Mesodermal cell (in vitro differentiated cells): ENCODE data around the gene AP3D1.

Experiments
- H3K27ac ChIP-seq: 2 replicates; pipeline ENCODE4 v1.7.0; 2013; ENCODE audit warnings: mild to moderate bottlenecking, low read depth, low read length, moderate library complexity; ENCODE audit not compliant: severe bottlenecking
- H3K36me3 ChIP-seq: 2 replicates; pipeline ENCODE4 v1.7.1; 2013; ENCODE audit warnings: mild to moderate bottlenecking, low read length, moderate library complexity; ENCODE audit not compliant: control insufficient read depth, insufficient read depth
- H3K4me1 ChIP-seq: one replicate; pipeline ENCODE4 v1.7.1; 2013; ENCODE audit warnings: mild to moderate bottlenecking, low read length; ENCODE audit not compliant: insufficient read depth, control insufficient read depth, poor library complexity, severe bottlenecking
- H3K4me3 ChIP-seq: 2 replicates; pipeline ENCODE4 v1.7.0; 2013; ENCODE audit warnings: low read length, control low read depth, mild to moderate bottlenecking; ENCODE audit not compliant: insufficient read depth, poor library complexity, severe bottlenecking; ENCODE audit errors: extremely low read depth
- H3K9me3 ChIP-seq: 2 replicates; pipeline ENCODE4 v1.7.1; 2013; ENCODE audit warnings: mild to moderate bottlenecking, low read length, moderate library complexity; ENCODE audit not compliant: control insufficient read depth
- WGBS, 2 experiments: methylation state at CpG; one replicate each; pipeline ENCODE4 v1.1.5; 2013; ENCODE audit warnings: missing lambda C conversion rate in 2 of 2; ENCODE audit not compliant: insufficient coverage in 2 of 2; 5-methylcytosine and 5-hydroxymethylcytosine counted together

Gene AP3D1

DNA sequence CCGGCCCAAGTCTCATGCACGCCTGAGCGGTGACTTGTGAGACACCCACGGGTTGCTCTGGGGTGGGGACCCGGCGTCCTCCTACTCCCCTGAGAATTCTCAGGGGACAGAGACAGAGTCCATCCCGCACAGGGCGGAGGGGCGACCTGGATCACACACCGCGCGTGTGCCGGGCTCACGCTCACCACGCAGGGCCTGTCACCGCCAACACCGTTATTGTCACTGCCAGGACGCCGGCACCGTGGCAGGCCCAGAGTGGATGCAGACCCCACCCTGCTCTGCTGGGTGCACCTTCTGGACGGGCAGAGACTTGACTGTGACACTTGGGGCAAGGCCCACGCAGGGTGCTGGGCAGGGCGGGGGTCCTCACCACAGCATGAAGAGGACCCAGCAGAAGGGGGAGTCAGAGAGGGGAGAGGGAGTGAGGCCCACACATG, 71.5 kb downstream of the AP3D1 start:
- peaks cover 78% of the 10 kb centered on the region for H3K36me3 ChIP-seq
- WGBS, 2 experiments: 91 to 94% methylated on average over 22 of the region's 23 CpGs

DNA sequence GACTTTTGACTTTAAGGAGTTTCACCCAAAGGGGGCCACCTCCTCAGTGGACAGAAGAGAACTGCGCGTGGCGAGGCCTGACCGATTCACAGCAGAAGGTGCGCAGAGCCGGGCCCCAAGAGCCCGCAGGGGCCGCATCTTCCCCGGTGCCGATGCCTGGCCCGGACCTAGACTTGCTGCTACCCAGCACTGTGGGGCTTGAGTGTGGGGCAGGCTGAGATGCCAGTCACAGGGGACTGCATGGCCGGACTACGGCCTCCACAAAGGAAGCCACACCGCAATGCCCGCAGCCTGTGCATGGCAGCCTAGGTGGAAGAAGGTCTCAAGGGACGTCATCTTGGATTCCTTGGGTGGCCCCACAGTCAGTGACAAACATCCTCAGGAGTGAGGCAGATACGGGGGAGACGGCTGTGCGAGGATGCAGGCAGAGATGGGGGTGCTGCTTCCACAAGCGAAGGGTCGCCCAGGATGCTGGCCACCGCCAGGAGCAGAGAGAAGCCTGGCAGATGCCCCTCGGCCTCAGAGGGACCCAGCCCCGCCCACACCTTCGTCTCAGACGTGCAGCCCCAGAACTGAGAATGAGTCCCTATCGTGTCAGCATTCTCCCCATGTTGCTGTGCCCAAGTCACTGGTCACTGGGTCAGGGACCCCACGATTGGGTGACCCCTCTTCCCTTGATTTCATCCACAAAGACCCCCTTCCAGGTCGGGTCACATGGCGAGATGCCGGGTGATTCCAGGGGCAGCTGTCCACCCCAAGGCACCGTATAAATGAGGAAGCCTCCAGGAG, 72.1 kb downstream of the AP3D1 start:
- H3K4me1 ChIP-seq: no peaks in the 10 kb centered on the region
- H3K4me3 ChIP-seq: no peak overlapping the region
- WGBS, 2 experiments: 95 to 97% methylated on average over 32 of the region's 32 CpGs
- H3K9me3 ChIP-seq: no peaks in the 10 kb centered on the region
- peaks cover 77% of the 10 kb centered on the region for H3K36me3 ChIP-seq
- no peak overlapping the region for H3K27ac ChIP-seq

More for the DNA sequence above, 71.5 kb downstream of the AP3D1 start:
- Histone ChIP-seq H3K4me3 (no peak overlapping the region), H3K27ac (no peak overlapping the region), H3K9me3 (no peaks in the 10 kb centered on the region), H3K4me1 (no peaks in the 10 kb centered on the region)

DNA sequence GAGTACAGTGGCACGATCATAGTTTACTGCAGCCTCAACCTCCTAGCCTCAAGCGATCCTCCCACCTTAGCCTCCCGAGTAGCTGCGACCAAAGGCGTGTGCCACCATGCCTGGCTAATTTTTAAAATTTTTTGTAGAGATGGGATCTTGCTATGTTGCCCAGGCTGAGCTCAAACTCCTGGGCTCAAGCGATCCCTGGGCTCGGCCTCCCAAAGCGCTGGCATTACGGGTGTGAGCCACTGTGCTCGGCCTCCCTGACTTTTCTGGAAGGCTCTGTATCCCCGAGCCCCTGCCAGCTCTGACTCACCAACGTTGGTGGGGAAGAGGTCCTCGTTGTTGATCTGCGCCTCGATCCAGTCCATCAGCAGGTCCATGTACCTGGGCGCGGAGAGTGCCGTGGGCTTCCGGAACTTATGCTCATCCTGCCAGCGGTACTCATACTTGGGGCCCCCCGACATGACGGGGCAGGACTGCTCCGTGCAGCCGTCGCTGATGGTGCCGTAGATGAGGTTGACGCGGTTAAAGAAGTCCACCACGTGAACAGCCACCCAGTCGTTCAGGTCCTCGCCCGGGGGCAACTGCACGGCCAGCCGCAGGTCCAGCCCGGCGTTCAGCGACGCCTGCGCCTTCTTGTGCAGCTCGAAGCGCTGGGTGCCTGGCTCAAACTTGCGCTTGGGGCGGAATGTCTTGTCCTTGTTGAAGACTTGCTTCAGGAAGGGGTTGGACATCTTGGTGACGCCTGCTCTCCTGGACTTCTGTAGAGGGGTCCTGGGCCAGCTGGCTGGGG, 73.3 kb downstream of the AP3D1 start:
- Histone ChIP-seq H3K4me1 (no peaks in the 10 kb centered on the region), H3K9me3 (no peaks in the 10 kb centered on the region), H3K4me3 (no peak overlapping the region), H3K27ac (no peak overlapping the region), H3K36me3 (peaks cover 76% of the 10 kb centered on the region)
- 96 to 97% methylated on average over 42 to 43 of the region's 44 CpGs for WGBS, 2 experiments

DNA sequence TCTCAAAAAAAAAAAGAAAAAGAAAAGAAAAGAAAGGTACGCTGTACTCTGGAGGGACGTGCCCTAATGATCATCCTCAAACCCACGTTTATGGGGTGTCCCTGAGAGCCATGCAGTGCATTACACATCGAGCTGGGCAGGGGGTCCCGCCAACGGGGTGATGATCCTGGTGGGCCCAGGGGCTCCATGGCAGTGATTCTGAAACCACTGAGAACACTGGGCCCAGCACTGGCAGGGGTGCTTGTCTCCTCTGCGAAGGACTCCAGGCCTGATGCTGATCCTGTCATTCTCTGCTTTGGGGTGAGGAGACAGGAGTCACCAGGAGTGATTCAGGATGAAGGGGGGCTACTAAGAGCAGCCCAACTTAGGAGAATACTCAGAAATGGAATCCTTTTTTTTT, 74.0 kb downstream of the AP3D1 start:
- Histone ChIP-seq H3K9me3 (no peaks in the 10 kb centered on the region), H3K4me1 (no peaks in the 10 kb centered on the region), H3K27ac (no peak overlapping the region), H3K4me3 (no peak overlapping the region), H3K36me3 (peaks cover 80% of the 10 kb centered on the region)
- WGBS, 2 experiments: 97 to 98% methylated on average over 7 of the region's 7 CpGs

DNA sequence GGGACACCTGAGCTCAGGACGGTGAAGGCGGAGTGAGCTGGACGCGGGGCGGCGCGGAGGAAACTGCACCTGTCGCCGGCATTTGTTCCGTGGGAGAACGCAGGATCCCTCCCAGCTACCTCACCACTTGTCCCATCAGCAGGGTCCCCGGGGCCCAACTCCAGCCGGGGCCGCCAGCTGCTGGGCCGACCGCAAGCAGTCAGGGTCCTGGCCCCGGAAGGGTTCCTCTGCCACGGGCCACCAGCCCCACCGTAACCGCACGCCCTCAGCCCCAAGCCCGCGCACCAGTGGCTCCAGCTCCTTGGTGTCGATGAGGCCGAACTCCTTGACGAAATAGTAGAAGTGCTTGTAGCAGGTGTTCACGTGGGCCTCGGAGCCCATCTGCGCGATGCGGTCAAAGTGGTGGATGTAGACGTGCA, 74.8 kb downstream of the AP3D1 start:
- no peak overlapping the region for H3K27ac ChIP-seq
- no peak overlapping the region for H3K4me3 ChIP-seq
- no peaks in the 10 kb centered on the region for H3K9me3 ChIP-seq
- H3K36me3 ChIP-seq: peaks cover 78% of the 10 kb centered on the region
- 97 to 98% methylated on average over 31 to 32 of the region's 32 CpGs for WGBS, 2 experiments
- H3K4me1 ChIP-seq: no peaks in the 10 kb centered on the region

DNA sequence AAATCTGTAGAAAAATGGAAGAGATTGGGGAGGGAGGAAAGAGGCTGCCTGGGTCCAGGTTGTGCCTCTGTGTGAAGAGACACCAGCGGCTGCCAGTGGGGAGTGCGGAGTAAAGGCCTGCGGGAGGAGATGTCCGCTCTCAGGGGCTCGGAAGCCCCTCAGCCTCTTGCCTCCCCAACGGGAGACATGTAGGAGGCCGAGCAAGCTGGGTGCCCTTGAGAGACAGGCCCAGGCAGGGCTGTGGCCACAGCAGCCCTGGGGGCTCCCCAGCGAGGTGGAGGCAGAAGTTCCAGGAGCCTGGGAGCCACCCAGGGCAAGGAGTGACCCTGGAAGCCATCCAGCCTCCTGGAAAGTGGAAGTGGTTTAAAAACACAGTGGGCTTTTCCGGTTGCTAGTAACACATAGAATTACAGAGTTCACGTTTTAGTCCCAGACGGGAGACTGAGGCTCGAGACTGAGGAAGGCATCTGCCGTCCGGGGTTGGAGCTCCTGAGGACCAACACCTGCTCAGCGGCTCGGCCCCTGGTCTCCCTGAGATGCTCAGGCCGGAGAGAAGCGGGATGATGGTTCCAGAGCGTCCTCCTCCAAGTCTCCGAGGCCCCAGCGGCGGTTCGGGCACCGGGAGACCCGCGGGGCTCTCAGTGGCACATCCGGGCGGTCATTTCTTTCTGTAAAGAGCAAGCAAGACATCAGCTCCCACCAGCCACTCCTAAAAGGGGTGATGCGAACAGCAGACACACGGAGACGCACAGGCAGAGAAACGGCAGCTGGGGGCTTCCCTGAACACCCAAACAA, 78.4 kb downstream of the AP3D1 start:
- H3K36me3 ChIP-seq: peaks cover 55% of the 10 kb centered on the region

DNA sequence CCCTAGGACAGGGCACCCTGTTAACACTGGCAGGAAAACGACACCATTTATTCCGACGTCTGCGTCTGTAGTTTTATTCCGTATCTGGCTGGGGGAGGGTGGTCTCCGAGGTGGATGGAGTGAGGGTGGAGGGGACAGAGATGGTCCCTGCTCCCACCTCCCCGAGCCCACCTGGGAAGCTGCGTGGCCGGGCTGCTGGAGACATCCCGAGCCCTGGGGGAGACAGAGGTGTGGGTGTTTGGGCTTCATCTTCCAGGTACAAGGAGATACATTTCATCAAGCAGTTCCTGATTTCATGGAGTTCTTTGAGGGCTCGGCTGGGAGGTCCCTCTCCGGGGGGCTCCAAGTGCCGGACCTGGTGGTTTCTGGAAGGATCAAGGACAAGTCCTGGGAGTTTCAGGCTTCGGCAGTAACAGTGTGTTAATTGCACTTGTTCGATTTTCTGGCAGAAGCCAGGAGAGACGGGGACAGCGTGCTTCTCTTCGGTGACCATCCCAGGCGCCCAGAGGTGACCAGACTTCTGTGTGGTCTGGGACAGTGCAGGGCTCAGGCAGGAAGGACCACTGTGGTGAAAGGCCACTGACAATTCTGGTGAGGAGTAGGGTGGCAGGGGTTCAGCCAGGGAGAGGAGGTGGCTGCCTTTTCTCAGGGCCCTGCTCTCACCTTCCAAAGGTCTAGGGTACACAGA, 80.2 kb downstream of the AP3D1 start:
- H3K9me3 ChIP-seq: no peaks in the 10 kb centered on the region
- WGBS, 2 experiments: 94 to 98% methylated on average over 16 to 17 of the region's 19 CpGs
- H3K4me1 ChIP-seq: no peaks in the 10 kb centered on the region
- H3K4me3 ChIP-seq: no peak overlapping the region
- no peak overlapping the region for H3K27ac ChIP-seq
- peaks cover 38% of the 10 kb centered on the region for H3K36me3 ChIP-seq

More for the DNA sequence above, 78.4 kb downstream of the AP3D1 start:
- no peaks in the 10 kb centered on the region for H3K9me3 ChIP-seq
- WGBS, 2 experiments: 95 to 97% methylated on average over 24 to 32 of the region's 32 CpGs
- no peak overlapping the region for H3K4me3 ChIP-seq
- no peaks in the 10 kb centered on the region for H3K4me1 ChIP-seq
- no peak overlapping the region for H3K27ac ChIP-seq

DNA sequence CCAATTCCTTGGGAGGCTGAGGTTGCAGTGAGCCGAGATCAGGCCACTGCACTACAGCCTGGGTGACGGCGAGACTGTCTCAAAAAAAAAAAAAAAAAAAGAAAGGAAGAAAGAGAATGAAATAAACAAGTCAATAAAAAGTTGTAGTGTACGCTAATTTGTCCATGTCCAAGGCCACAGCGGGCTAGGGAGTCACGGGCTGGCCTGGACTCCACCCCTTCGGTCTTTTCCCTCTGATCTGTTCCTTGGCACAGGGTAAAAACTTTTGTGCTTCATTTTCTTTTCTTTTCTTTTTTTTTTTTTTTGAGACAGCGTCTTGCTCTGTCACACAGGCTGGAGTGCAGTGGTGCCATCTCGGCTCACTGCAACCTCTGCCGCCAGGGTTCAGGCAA, 80.9 kb downstream of the AP3D1 start:
- WGBS, 2 experiments: 92 to 95% methylated on average over 5 to 7 of the region's 10 CpGs
- H3K4me1 ChIP-seq: no peaks in the 10 kb centered on the region
- no peaks in the 10 kb centered on the region for H3K9me3 ChIP-seq
- H3K4me3 ChIP-seq: no peak overlapping the region
- peaks cover 35% of the 10 kb centered on the region for H3K36me3 ChIP-seq
- H3K27ac ChIP-seq: no peak overlapping the region

DNA sequence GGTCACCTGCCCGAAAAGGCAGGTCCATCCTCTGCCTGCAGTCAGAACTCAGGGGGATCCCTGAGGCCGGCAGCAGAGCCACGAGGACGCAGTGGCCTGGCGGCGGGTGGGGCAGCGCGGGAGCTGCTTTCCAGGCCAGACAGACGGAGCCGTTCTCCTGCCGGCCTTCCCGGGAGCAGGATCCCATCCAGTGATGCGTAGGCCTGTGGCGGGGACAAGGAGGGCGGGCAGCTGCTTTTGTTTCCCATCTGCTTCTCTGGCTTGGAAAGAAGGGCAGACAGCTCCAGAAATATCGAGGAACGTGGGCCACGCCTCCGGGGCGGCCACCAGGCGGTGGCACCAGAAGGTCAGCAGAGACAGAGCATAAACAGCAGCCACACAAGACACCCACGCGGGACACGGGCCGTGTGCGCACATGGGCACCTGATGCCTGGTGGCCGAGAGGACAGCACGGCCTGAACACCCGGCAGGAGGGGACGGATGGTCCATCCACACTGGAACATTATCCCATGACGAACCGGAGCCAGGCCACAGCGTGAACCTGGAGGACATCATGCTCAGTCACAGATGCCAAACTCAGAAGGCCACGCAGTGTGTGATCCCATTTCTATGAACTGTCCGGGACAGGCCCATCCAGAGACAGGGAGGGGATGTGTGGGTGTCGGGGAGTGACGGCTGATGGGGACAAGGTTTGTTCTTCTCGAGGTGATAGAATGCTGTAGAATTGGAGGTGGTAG, 86.4 kb downstream of the AP3D1 start:
- WGBS, 2 experiments: 91 to 96% methylated on average over 35 to 38 of the region's 38 CpGs
- Histone ChIP-seq H3K36me3 (no peaks in the 10 kb centered on the region), H3K27ac (peak overlapping the region; percentile 41), H3K4me1 (peaks cover 14% of the 10 kb centered on the region), H3K9me3 (no peaks in the 10 kb centered on the region), H3K4me3 (no peak overlapping the region)
